IPS DF 6.9 (cell line): ENCODE data around the gene OLAH.

Experiments
- DNase-seq: peaks from one replicate; pipeline ENCODE4 v3.0.0-alpha.2; 2013; ENCODE audit warnings: low read depth, low spot score
- H3K27ac ChIP-seq: one replicate; pipeline ENCODE4 v1.5.1; 2013; ENCODE audit warnings: low read length, control low read depth
- H3K27me3 ChIP-seq: 2 replicates; pipeline ENCODE4 v1.6.1; 2013; ENCODE audit warnings: mild to moderate bottlenecking, low read length; ENCODE audit not compliant: control insufficient read depth, insufficient read depth
- H3K36me3 ChIP-seq: 2 replicates; pipeline ENCODE4 v1.6.1; 2013; ENCODE audit warnings: low read length; ENCODE audit not compliant: control insufficient read depth, insufficient read depth
- H3K4me1 ChIP-seq: 2 replicates; pipeline ENCODE4 v1.6.1; 2013; ENCODE audit warnings: low read length; ENCODE audit not compliant: control insufficient read depth, insufficient read depth
- H3K4me3 ChIP-seq: 2 replicates; pipeline ENCODE4 v1.5.1; 2013; ENCODE audit warnings: mild to moderate bottlenecking, low read length
- H3K9me3 ChIP-seq: 2 replicates; pipeline ENCODE4 v1.6.1; 2013; ENCODE audit warnings: low read length, inconsistent platforms; ENCODE audit not compliant: control insufficient read depth, insufficient read depth
- WGBS: extraction: QIAGEN DNeasy Blood & Tissue Kit; methylation state at CpG from one replicate; pipeline ENCODE4 v1.1.7; 2013; ENCODE audit warnings: mixed read lengths, missing lambda C conversion rate; ENCODE audit not compliant: insufficient read length, insufficient coverage; 5-methylcytosine and 5-hydroxymethylcytosine counted together

OLAH gene

GRCh38 chr10:15037691-15038090 lies 6.1 kb upstream of the OLAH start:
- WGBS, result no CpG with 5 or more reads among the region's 4 CpGs
- H3K27ac ChIP-seq, result no peak overlapping the region

GRCh38 chr10:15038416-15038815 lies 5.3 kb upstream of the OLAH start:
- H3K36me3 ChIP-seq, result no peaks in the 10 kb centered on the region
- no peak for DNase-seq
- H3K27ac ChIP-seq, result no peak overlapping the region
- WGBS, result no CpG with 5 or more reads among the region's 10 CpGs
- no peak overlapping the region for H3K4me3 ChIP-seq
- no peaks in the 10 kb centered on the region; the same call in 1 of the 2 replicates for H3K4me1 ChIP-seq
- no peaks in the 10 kb centered on the region for H3K9me3 ChIP-seq
- H3K27me3 ChIP-seq, result no peaks in the 10 kb centered on the region

More at GRCh38 chr10:15037691-15038090, 6.1 kb upstream of the OLAH start:
- Histone ChIP-seq H3K4me1 (no peaks in the 10 kb centered on the region; the same call in 1 of the 2 replicates), H3K4me3 (no peak overlapping the region), H3K27me3 (no peaks in the 10 kb centered on the region), H3K36me3 (no peaks in the 10 kb centered on the region), H3K9me3 (no peaks in the 10 kb centered on the region)
- no peak for DNase-seq

GRCh38 chr10:15045380-15045779 lies 1.6 kb downstream of the OLAH start:
- Histone ChIP-seq H3K9me3 (no peaks in the 10 kb centered on the region), H3K4me3 (no peak overlapping the region), H3K4me1 (no peaks in the 10 kb centered on the region), H3K36me3 (no peaks in the 10 kb centered on the region), H3K27me3 (no peaks in the 10 kb centered on the region), H3K27ac (no peak overlapping the region)
- DNase-seq, result no peak
- no CpG with 5 or more reads among the region's 1 CpG for WGBS

- Histone ChIP-seq H3K4me3 (no peak overlapping the region), H3K4me1 (no peaks in the 10 kb centered on the region)
- WGBS, result no CpG with 5 or more reads among the region's 5 CpGs
These were observed 2.9 kb downstream of the OLAH start for GRCh38 chr10:15046626-15047025.

GRCh38 chr10:15049533-15049932 lies 5.8 kb downstream of the OLAH start:
- H3K9me3 ChIP-seq, result no peaks in the 10 kb centered on the region
- H3K27me3 ChIP-seq, result no peaks in the 10 kb centered on the region
- no peaks in the 10 kb centered on the region for H3K4me1 ChIP-seq
- no peak for DNase-seq
- no peak overlapping the region for H3K4me3 ChIP-seq
- no peak overlapping the region for H3K27ac ChIP-seq
- no peaks in the 10 kb centered on the region for H3K36me3 ChIP-seq

More at GRCh38 chr10:15046626-15047025, 2.9 kb downstream of the OLAH start:
- Histone ChIP-seq H3K9me3 (no peaks in the 10 kb centered on the region), H3K27me3 (no peaks in the 10 kb centered on the region), H3K36me3 (no peaks in the 10 kb centered on the region), H3K27ac (no peak overlapping the region)
- DNase-seq, result no peak

- Histone ChIP-seq H3K4me3 (no peak overlapping the region), H3K27me3 (no peaks in the 10 kb centered on the region), H3K27ac (no peak overlapping the region), H3K9me3 (no peaks in the 10 kb centered on the region), H3K36me3 (no peaks in the 10 kb centered on the region), H3K4me1 (no peaks in the 10 kb centered on the region)
- no CpG with 5 or more reads among the region's 7 CpGs for WGBS
- DNase-seq, result no peak
These were observed 8.4 kb downstream of the OLAH start for GRCh38 chr10:15052121-15052520.

GRCh38 chr10:15053061-15053460 lies 9.3 kb downstream of the OLAH start:
- H3K4me1 ChIP-seq, result no peaks in the 10 kb centered on the region
- WGBS, result no CpG with 5 or more reads among the region's 3 CpGs
- no peak for DNase-seq
- no peaks in the 10 kb centered on the region for H3K36me3 ChIP-seq
- H3K27ac ChIP-seq, result no peak overlapping the region
- no peak overlapping the region for H3K4me3 ChIP-seq
- H3K27me3 ChIP-seq, result no peaks in the 10 kb centered on the region
- H3K9me3 ChIP-seq, result no peaks in the 10 kb centered on the region

GRCh38 chr10:15058689-15059088 lies 14.9 kb downstream of the OLAH start:
- H3K4me3 ChIP-seq, result no peak overlapping the region
- no peak overlapping the region for H3K27ac ChIP-seq
- H3K4me1 ChIP-seq, result no peaks in the 10 kb centered on the region
- DNase-seq, result no peak
- no peaks in the 10 kb centered on the region for H3K36me3 ChIP-seq
- H3K9me3 ChIP-seq, result no peaks in the 10 kb centered on the region
- WGBS, result no CpG with 5 or more reads among the region's 1 CpG
- H3K27me3 ChIP-seq, result no peaks in the 10 kb centered on the region

- H3K36me3 ChIP-seq, result no peaks in the 10 kb centered on the region
These were observed 16.2 kb downstream of the OLAH start for GRCh38 chr10:15059914-15060313.

GRCh38 chr10:15060638-15061037 lies 16.9 kb downstream of the OLAH start:
- WGBS, result no CpG with 5 or more reads among the region's 2 CpGs

More at GRCh38 chr10:15059914-15060313, 16.2 kb downstream of the OLAH start:
- no peak for DNase-seq
- Histone ChIP-seq H3K27me3 (no peaks in the 10 kb centered on the region), H3K4me1 (no peaks in the 10 kb centered on the region), H3K27ac (no peak overlapping the region), H3K9me3 (no peaks in the 10 kb centered on the region), H3K4me3 (no peak overlapping the region)
- WGBS, result no CpG with 5 or more reads among the region's 4 CpGs

GRCh38 chr10:15067154-15067553 lies 23.4 kb downstream of the OLAH start:
- Histone ChIP-seq H3K4me3 (no peak overlapping the region), H3K27me3 (no peaks in the 10 kb centered on the region), H3K4me1 (no peaks in the 10 kb centered on the region), H3K9me3 (no peaks in the 10 kb centered on the region), H3K27ac (no peak overlapping the region), H3K36me3 (no peaks in the 10 kb centered on the region)
- DNase-seq, result no peak
- no CpG with 5 or more reads among the region's 5 CpGs for WGBS

More at GRCh38 chr10:15060638-15061037, 16.9 kb downstream of the OLAH start:
- no peak overlapping the region for H3K27ac ChIP-seq
- H3K4me3 ChIP-seq, result no peak overlapping the region
- DNase-seq, result no peak
- H3K36me3 ChIP-seq, result no peaks in the 10 kb centered on the region
- H3K9me3 ChIP-seq, result no peaks in the 10 kb centered on the region
- no peaks in the 10 kb centered on the region for H3K27me3 ChIP-seq
- H3K4me1 ChIP-seq, result no peaks in the 10 kb centered on the region
